Glutamatergic neuron (in vitro differentiated cells): ENCODE data around the gene ARSH. TPM values are rescaled to one million over a fixed set of nuclear protein-coding genes. Genes with fewer than 3 reads are reported as not detected.
"Not testable (repeated sequence)": the region's sequence is repeated elsewhere in the genome, so short reads cannot be mapped to it uniquely, and the experiment has no call there.

Source experiments
- DNase-seq: peaks from one replicate; pipeline ENCODE4 v3.0.0; 2022
- H3K27ac Mint-ChIP-seq: one replicate; pipeline ENCODE4 v1.8.0; 2020; ENCODE audit warnings: mild to moderate bottlenecking, mixed read lengths, inconsistent platforms; ENCODE audit not compliant: unreplicated experiment
- H3K27me3 Mint-ChIP-seq: one replicate; pipeline ENCODE4 v1.8.0; 2020; ENCODE audit warnings: mild to moderate bottlenecking, moderate library complexity, mixed read lengths, inconsistent platforms; ENCODE audit not compliant: unreplicated experiment
- H3K36me3 Mint-ChIP-seq: one replicate; pipeline ENCODE4 v1.8.0; 2020; ENCODE audit warnings: mild to moderate bottlenecking, mixed read lengths, inconsistent platforms; ENCODE audit not compliant: unreplicated experiment
- H3K4me1 Mint-ChIP-seq: one replicate; pipeline ENCODE4 v1.8.0; 2020; ENCODE audit warnings: mild to moderate bottlenecking, low read depth, mixed read lengths, inconsistent platforms; ENCODE audit not compliant: unreplicated experiment
- H3K4me3 Mint-ChIP-seq: one replicate; pipeline ENCODE4 v1.8.0; 2020; ENCODE audit warnings: mild to moderate bottlenecking, mixed read lengths, inconsistent platforms; ENCODE audit not compliant: unreplicated experiment
- H3K9me3 Mint-ChIP-seq: one replicate; pipeline ENCODE4 v1.8.0; 2020; ENCODE audit warnings: mild to moderate bottlenecking, moderate library complexity, mixed read lengths, inconsistent platforms; ENCODE audit not compliant: unreplicated experiment
- total RNA-seq: library from RNA; stranded (reverse); fragmentation: NEBNext Ultra II Directional; extraction: Animal tissue kit (Norgen Biotek cat#: 25700); gene quantifications from one replicate; pipeline ENCODE4 v1.2.1, GENCODE V29; 2021; ENCODE audit not compliant: unreplicated experiment
- TF ChIP-seq, protein P1 (sequence below): fragments of 200-600 bp; sonication (generic); IDR thresholded peaks from one replicate; pipeline ENCODE4 v1.5.0; 2021; ENCODE audit not compliant: partially characterized antibody, unreplicated experiment

ARSH gene
- total RNA-seq, 1 donor from 2014 or later: not detected

DNA sequence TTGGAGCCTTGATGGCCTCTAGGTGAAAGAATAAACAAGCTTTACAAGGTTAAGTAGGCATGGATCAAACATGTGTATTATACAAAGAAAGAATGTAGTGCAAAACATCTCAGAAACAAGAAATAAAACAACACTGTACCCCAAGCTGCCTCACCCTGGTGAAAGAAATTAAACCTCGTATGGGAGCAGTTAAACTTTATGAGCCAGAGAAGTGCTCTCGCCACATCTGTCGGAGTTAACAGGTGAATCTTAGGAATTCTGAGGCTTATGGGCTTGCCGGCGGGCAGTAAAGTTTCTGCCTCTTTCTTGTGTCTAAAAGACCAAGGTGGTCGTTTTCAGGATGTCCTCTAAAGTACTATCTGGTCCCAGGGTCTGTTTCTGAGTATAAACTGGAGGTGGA is 34.0 kb upstream of the ARSH start:
- H3K27ac Mint-ChIP-seq: no peak overlapping the region
- H3K4me3 Mint-ChIP-seq: no peak overlapping the region
- no peaks in the 10 kb centered on the region for H3K36me3 Mint-ChIP-seq
- peaks cover 7% of the 10 kb centered on the region for H3K4me1 Mint-ChIP-seq
- TF ChIP-seq, protein P1, sequence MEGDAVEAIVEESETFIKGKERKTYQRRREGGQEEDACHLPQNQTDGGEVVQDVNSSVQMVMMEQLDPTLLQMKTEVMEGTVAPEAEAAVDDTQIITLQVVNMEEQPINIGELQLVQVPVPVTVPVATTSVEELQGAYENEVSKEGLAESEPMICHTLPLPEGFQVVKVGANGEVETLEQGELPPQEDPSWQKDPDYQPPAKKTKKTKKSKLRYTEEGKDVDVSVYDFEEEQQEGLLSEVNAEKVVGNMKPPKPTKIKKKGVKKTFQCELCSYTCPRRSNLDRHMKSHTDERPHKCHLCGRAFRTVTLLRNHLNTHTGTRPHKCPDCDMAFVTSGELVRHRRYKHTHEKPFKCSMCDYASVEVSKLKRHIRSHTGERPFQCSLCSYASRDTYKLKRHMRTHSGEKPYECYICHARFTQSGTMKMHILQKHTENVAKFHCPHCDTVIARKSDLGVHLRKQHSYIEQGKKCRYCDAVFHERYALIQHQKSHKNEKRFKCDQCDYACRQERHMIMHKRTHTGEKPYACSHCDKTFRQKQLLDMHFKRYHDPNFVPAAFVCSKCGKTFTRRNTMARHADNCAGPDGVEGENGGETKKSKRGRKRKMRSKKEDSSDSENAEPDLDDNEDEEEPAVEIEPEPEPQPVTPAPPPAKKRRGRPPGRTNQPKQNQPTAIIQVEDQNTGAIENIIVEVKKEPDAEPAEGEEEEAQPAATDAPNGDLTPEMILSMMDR: no peak
- no peaks in the 10 kb centered on the region for H3K27me3 Mint-ChIP-seq
- H3K9me3 Mint-ChIP-seq: peaks cover 2% of the 10 kb centered on the region
- DNase-seq: no peak

DNA sequence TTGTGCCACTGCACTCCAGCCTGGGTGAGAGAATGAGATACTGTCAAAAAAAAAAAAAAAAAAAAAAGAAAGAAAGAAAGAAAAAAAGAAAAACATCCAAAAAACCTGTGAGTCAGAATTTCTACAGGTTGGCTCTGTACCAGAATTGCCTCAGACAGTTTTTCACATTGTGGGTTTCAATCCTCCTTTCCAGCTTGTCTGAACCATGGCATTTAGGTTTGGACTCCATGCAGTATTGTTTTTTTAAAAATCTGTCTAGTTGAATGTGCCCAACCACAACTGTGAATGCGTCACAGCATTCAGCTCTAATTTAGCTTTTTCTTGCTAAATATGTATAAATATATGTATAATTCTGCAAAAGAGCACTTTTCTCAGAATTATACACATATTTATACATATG is 31.4 kb upstream of the ARSH start:
- Mint-ChIP-seq H3K36me3 (no peaks in the 10 kb centered on the region), H3K4me3 (no peak overlapping the region), H3K27ac (no peak overlapping the region), H3K4me1 (no peaks in the 10 kb centered on the region), H3K27me3 (no peaks in the 10 kb centered on the region), H3K9me3 (no peaks in the 10 kb centered on the region)
- TF ChIP-seq, protein P1: no peak
- no peak for DNase-seq

DNA sequence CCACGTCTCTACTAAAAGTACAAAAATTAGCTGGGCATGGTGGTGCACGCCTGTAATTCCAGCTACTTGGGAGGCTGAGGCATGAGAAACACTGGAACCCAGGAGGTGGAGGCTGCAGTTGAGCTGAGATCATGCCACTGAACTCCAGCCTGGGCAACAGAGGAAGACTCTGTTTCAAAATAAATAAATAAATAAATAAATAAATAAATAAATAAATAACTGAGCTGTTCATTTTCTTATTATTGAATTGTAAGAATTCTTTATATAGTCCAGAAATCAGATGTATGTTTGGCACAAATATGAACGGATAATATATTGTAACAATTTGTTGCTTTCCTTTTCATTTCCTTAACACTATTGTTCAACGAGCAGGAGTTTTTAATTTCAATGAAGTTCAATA is 27.7 kb upstream of the ARSH start:
- H3K27me3 Mint-ChIP-seq, H3K27ac Mint-ChIP-seq, H3K9me3 Mint-ChIP-seq, H3K4me1 Mint-ChIP-seq, DNase-seq, H3K36me3 Mint-ChIP-seq, H3K4me3 Mint-ChIP-seq: not testable (repeated sequence)

DNA sequence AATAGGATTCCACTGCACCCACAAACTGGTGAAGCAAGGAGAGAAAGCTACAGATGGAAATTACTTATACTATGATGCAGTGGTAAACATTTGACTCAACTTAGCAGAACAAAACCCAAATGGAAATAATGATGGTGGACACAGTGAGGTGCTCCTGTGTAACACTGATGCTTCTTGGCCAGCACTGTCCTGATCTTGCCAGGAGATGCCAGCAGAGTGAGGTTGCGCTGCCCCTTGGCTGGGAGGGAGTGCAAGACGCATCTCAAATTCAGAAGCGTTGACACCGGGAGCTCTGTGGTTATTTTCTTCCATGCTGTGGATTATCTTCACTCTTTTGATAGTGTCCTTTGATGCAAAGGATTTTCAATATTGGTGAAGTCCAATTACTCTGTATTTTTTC is 22.0 kb upstream of the ARSH start:
- H3K27me3 Mint-ChIP-seq: no peaks in the 10 kb centered on the region
- H3K4me1 Mint-ChIP-seq: no peaks in the 10 kb centered on the region
- TF ChIP-seq, protein P1: no peak
- H3K27ac Mint-ChIP-seq: no peak overlapping the region
- DNase-seq: no peak
- peaks cover 2% of the 10 kb centered on the region for H3K9me3 Mint-ChIP-seq
- H3K36me3 Mint-ChIP-seq: no peaks in the 10 kb centered on the region
- no peak overlapping the region for H3K4me3 Mint-ChIP-seq

DNA sequence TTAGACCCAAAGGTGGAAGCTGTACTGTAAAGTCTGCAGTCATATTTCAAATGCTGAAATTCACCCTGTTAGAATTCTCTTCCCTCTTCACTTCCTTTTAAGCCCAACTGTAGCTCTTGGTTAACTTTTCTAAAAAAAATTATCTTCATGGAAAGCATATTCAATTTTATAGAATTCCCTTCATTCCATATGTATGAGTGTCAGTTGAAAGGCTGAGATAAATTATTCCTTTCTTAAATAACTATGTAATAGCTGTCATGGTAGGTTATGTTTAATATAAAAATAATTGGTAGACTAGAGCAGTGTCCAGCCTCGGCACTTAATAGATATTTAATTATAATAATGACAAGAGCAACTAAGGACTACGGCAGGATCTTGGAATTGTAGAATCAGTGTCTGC is 16.8 kb upstream of the ARSH start:
- TF ChIP-seq, protein P1: no peak
- DNase-seq: no peak
- H3K9me3 Mint-ChIP-seq: peaks cover 2% of the 10 kb centered on the region
- no peaks in the 10 kb centered on the region for H3K4me1 Mint-ChIP-seq
- H3K4me3 Mint-ChIP-seq: no peak overlapping the region
- no peak overlapping the region for H3K27ac Mint-ChIP-seq
- no peaks in the 10 kb centered on the region for H3K36me3 Mint-ChIP-seq
- no peaks in the 10 kb centered on the region for H3K27me3 Mint-ChIP-seq

DNA sequence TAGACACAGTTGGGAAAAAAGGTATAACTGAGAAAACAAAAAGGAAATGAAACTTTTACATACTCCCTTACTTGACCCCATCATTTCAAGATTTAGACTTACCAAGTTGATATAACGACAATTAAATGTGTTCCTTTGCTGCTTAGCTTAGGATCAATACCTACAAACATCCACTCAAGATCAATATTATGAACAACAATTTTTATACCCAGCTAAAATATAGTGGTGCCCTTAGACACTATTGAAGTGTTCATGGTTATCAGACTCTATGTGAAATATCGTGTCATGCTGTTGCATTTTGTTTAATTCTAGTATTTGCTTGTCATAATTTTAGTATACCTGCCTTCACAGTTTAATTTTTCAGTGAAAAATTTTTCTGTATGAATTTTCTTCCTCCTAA is 4.2 kb downstream of the ARSH start:
- Mint-ChIP-seq H3K27ac (no peak overlapping the region), H3K36me3 (peaks cover 5% of the 10 kb centered on the region), H3K9me3 (no peaks in the 10 kb centered on the region), H3K4me3 (no peak overlapping the region), H3K4me1 (no peaks in the 10 kb centered on the region), H3K27me3 (no peaks in the 10 kb centered on the region)
- DNase-seq: no peak
- TF ChIP-seq, protein P1: no peak
